NCI-H187 (cell line): ENCODE results near the gene TPTE2.
"Not testable (repeated sequence)": the region's sequence is repeated elsewhere in the genome, so short reads cannot be mapped to it uniquely, and the experiment has no call there.

Source experiments
- DNase-seq, 2 experiments: peaks; one replicate each; lab custom pipeline; 2025; lab: John Stamatoyannopoulos, UW

TPTE2 gene

DNA sequence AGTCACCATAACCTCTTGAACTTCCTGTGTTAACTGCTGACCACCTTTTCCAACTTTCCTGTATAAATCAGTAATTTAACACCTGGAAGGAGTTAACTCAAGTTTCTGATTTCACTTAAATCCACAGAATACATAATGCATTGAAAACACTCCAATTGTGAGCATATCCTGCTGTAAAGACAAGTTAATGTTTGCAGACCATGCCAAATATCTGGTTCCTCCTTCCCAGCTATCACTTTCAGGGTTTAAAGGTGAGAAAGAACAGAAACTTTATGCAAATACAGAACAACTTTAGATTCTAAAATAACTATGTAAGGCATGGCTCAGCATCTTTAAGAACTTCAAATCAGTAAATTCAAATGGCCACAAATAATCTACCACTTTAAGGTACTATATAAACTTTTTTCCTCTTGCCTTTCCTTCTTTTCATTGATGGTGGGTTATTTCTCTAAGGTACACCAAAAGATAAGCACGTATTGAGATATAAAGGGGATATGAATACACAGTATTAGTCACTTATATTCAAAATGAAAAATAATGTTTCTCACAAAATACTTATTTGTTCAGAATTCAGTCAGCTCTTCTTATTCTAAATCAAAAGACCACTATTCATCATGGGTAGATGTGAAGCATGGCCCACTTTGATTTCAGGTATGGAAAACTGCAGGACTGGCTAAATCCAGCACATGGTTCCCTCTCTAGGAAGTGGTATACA, 6.6 kb upstream of the TPTE2 start:
- no peak for DNase-seq

DNA sequence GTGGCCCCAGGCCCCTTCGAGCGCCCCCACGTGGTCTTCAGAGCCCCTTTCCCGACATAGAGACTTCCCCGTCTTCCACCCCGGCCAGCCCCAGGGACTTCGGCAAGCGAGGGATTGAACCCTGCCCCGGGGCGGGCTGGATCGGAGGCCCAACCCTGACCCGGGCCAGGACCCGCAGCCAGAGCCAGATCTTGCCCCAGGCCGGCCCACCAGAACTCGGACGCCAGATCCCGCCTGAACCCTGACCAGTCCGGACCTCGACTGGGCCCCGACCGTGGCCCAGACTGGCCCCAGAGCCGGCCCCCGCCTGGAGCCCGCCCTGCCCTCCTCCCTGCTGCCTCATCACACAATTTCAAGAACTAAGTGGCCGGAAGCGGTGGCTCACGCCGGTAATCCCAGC, 253 bp upstream of the TPTE2 start:
- DNase-seq = no peak

DNA sequence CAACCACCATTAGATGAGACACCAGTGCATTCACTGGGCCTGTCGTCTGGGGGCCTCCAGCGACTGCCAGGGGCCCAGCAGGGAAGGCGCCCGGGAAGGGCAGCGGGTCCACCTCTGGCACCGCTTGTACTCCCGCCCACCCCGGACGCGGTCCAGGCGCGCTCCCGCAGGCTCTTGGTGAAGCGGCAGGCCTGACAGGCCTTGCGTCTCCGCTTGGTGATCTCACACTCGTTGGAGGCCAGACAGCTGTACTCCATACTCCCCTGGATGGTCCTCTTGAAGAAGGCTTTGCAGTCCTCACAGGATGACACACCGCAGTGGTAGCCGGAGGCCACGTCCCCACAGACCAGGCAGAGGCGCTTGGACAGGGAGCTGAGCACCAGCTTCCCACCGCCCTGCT, 660 bp downstream of the TPTE2 start:
- DNase-seq = not testable (repeated sequence)

DNA sequence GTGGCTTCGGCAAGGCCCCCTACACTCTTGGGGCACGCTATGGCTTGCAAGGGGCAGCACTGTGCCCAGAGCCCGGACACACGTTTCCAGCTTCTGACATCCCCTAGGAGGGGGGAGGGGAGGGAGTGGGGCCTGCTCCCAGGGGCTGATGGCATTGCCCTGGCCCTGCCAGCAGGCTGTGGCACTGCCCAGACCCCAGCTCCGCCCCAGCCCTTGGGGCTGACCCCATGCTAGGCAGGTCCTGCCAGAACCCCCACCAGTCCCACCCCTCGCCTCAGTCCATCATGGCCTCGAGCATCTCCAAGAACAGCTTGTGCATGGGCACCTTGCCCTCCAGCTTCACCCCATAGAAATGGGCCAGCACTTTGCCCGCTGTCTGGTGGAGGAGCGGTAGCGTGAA, 1.6 kb downstream of the TPTE2 start:
- DNase-seq = not testable (repeated sequence)

DNA sequence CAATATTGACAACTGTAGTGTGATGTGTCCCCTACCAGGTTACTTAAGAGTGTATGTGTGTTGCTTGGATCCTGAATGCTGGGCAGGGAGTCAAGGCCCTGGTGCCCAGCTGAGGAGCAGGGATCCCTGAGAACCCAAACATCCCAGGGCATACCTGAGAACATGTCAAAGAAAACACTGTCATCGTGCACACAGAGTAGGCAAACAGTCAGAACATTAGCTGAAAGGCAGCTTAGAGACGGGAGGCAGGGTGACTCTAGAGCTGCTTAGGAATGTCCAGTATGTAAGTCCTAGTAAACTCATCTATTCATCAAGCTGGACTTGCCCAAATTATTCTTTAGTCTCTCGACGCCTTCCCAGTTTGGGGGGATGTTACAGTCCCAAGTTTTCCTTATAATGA, 4.0 kb downstream of the TPTE2 start:
- not testable (repeated sequence) for DNase-seq

DNA sequence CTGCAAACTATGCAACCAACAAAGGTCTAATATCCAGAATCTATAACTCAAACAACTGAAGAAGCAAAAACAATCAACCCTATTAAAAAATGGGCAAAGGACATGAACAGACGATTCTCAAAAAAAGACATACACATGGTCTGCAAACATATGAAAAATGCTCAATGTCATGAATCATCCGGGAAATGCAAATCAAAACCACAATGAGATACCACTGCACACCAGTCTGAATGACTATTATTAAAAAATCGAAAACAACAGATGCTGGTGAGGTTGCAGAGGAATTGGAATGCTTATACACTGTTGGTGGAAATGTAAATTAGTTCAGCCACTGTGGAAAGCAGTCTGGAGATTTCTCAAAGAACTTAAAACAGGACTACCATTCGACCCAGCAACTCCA, 12.1 kb downstream of the TPTE2 start:
- not testable (repeated sequence) for DNase-seq

DNA sequence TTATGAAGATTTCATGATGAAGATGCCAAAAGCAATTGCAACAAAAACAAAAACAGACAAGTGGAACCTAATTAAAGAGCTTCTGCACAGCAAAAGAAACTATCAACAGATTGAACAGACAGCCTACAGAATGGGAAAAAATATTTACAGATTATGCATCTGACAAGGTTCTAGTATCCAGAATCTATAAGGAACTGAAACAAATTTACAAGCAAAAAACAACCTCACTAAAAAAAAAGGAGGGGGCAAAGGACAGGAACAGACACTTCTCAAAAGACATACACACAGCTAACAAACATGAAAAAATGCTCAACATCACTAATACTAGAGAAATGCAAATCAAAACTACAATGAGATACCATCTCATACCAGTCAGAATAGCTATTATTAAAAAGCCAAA, 35.7 kb downstream of the TPTE2 start:
- DNase-seq = not testable (repeated sequence)

DNA sequence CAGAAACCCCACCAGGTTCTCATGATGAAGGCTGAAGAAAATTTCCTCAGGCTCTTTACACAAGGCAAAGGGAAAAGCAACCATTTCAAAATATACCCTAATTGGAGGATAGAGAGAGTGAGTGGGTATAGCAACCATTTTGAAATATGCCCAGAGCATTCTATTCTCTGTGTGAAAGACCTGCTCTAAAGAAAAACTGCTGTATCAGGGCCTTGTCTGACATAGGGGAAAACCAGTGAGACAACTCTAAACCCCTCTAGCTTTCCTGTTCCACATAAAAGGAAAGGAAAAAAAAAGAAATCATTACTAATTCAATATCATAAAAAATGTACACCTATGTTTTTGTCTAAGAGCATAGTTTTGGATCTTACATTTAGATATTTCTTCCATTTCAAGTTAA, 42.3 kb downstream of the TPTE2 start:
- DNase-seq = no peak

DNA sequence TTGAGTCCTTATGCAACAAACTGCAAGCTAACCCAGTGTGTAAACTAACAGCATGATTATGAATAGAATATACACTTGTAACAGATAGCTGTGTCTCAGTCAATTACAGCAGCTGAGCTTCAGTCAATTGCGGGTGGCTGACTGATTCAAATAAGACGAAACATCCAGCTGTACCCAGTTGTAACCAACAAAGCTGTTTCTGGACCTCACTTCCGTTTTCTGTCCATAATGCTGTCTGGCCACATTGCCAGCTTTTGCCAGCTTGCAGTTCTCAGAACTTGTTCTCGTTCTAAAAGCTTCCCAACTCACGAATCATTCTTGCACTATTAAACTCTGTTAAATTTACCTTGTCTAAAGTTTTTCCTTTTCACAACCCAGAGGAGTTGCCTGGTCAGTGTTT, 53.7 kb downstream of the TPTE2 start:
- DNase-seq = not testable (repeated sequence)

DNA sequence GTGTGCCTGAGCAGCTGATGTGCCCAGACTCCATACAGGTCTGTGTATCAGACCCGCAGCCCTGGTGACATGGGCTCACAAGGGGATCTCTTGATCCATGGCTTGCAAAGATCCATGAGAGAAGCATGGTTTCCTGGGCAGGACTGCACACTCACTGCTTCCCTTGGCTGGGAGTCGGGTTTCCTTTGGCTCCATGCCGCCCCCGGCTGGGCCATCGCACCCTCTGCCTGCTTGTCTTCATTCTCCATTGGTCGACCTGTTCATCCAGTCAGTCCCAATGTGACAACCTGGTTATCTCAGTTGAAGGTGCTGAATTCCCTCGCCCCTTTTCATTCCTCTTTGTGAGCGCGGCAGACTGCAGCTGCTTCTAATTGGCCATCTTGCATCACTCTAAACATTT, 101.2 kb downstream of the TPTE2 start:
- not testable (repeated sequence) for DNase-seq

DNA sequence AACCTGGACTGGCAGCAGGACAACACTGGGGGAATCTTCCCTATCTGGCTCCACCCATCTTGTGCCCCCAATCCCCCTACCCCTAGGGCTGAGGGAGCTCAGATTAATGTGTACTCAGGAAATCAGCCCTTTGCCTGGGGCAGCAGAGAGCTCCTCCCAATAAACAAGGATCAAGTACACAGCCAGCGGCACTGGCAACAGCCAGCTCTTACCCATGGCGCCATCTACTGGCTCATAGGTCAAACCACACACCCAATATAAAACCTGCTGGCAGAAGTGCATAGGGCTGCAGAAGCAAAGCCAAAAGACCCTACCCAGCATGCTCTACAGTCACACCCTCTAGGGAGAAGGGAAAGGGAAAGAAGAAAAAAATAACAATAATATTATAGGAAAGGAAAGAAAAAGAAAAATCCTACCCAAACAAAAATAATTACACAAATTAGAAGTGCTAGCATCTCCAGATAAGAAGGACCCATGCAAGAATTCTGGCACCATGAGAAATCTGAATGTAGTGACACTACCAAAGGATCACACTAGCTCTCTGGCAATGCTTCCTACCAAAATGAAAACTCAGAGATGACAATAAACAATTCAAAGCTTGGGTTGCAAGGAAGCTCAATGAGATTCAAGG, 122.2 kb downstream of the TPTE2 start:
- not testable (repeated sequence) for DNase-seq

DNA sequence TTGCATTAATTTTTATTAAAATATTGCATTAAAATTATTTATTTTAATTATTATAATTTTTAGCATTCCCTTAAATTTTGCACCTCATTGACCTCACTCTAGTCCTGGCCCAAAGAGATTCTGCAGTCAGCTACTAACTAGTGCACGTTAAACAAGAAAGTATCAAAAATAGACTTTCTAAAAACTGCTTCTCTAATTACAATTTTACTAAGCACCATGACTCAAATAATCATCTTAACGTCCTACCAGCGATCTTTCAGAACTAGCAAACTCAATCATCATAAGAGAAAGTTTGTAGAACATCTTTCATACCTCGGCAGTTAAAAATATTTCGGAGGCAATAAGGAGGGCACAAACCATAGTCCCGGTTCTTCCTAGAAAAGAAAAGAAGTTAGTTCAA, 123.6 kb downstream of the TPTE2 start:
- DNase-seq = not testable (repeated sequence)

DNA sequence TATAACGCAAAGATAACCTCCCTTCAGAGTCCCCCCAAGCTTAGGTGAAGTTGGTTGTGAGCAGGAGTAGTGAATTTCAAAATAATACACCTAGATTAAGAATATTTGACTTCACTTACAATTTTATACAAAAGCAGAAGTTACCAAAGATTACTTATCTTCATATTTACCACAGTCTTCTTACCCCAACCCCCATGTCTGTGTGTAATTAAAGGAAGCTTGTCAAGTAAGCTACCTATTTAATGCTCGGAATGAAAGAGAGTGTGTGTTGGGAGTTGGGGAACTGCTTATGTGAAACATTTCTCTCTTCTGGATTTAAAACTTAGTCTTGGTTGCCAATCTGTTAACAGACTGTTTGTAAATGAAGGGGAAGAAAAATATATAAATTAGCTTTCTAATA, 139.1 kb downstream of the TPTE2 start:
- DNase-seq = not testable (repeated sequence)

DNA sequence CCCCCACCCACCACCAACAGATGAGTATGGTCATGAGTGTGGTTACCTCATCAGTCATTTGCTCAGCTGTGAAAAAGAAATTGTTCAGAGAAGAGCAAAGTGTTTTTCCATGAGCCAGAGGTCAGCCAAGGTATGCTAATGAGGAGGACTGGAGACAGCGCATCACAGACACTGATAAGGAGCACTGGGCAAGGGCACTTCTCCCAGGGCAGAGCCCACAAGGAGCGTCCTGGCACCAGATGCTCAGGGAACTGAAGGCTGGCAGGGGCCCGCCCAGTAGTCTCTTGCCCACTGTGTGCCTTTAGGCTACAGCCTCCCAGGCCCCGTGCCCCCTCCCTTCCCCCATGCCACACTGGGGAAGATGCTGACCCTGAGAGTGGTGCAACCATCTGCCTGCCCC, 148.8 kb downstream of the TPTE2 start:
- DNase-seq = not testable (repeated sequence)

DNA sequence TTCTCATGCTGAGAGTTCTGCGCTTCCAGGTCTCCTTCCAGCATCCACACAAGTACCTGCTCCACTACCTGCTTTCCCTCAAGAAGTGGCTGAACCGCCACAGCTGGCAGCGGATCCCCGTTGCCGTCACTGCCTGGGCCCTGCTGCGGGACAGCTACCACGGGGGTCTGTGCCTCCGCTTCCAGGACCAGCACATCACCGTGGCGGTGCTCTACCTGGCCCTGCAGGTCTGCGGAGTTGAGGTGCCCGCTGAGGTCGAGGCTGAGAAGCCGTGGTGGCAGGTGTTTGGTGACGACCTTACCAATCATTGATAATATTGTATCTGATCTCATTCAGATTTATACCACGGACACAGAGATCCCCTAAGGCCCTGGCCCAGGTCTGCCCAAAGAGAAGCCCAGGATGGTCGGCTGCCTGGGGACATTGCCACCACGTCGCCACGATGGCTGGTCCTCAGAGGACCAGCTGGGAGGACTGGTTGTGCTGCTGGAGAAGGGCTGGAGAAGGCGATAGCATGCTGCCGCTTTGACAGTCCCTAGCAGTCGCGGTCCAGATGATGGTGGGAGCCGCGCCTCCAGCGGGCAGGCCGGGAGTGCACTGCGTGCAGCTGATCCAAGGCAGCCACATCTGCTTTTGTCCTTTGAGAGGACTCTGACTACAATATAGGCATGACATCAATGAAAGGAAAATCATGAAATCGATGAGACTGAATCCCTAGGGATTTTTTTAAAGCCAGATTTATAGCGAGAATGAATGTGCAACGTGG, 178.4 kb downstream of the TPTE2 start:
- DNase-seq = not testable (repeated sequence)

DNA sequence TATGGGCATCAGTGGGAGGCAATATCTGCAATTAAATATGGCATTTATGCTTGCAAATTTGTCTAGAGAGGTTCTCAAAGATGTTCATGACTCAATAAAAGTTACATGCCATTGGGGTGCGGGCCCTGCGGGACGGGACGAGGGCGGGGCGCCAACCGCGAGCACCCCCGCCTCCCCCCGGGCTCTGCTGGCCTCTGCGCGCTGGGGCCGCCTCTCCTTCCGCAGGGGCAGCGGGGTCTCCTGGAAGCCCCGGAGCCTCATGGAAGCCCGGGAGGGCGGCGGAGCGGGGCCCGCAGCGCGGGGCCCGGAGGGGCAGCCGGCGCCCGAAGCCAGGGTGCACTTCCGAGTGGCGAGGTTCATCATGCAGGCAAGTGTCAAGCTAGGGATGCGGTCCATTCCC, 179.2 kb downstream of the TPTE2 start:
- no peak for DNase-seq
